ENCODE measurements around the gene TTLL12. TPM values are rescaled to one million over a fixed set of nuclear protein-coding genes. Genes with fewer than 3 reads are reported as not detected.

Gene TTLL12
- total RNA-seq, 1 donor from 2014 or later = 35.8 TPM

DNA sequence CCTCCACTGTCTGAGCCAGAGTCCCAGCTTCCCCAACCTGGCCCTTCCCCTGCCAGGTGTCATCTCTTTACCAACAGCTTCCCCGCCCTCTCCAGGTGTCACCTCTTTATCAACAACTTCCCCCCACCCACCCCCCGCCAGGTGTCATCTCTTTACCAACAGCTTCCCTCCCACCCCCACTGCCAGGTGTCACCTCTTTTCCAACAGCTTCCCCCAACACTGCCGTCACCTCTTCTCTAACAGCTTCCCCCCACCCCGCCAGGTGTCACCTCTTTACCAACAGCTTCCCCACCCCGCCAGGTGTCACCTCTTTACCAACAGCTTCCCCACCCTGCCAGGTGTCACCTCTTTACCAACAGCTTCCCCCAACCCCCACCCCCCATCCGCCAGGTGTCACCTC is 29.8 kb upstream of the TTLL12 start:
- no peak for DNase-seq (ENCODE audit: extremely low read depth, low read depth, low spot score)

DNA sequence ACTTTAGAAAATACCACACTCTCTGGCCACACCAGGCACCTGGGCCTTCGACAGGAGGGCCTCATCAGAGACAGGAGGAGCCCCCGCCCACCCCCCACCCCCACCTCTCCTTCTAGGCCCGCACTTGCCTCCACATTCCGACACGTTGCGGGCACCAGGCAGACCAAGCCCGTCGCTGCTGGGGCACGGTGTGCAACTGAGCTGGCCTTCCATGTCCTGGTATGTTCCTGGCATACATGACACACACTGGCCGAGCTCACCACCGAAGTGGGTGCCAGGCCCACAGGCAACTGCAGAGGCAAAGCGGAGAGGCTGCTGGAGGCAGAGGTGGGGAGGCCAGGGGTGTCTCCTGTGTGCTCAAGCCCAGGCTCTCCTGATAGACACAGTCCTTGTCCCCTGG is 27.0 kb upstream of the TTLL12 start:
- DNase-seq (ENCODE audit: extremely low read depth, low read depth, low spot score) = no peak

DNA sequence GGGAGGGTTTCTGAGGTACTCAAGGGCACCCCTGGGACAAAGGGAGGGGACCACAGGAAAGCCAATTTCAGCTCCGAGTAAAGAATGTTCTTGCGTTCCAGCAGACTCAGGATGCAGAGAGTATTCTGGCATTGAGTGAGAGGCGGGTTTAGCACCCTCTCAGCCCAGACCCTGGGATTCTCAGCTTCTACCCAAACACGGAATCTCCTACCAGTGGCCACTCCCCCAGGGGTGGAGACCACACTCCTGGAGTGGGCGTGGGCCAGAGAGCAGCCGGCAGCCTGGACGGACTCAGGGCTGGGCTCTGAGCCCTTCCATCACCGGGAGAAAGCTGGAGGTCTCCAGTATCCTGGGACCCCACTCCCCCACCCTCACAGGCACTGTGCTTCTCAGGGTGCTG is 26.1 kb upstream of the TTLL12 start:
- DNase-seq (ENCODE audit: extremely low read depth, low read depth, low spot score) = no peak

DNA sequence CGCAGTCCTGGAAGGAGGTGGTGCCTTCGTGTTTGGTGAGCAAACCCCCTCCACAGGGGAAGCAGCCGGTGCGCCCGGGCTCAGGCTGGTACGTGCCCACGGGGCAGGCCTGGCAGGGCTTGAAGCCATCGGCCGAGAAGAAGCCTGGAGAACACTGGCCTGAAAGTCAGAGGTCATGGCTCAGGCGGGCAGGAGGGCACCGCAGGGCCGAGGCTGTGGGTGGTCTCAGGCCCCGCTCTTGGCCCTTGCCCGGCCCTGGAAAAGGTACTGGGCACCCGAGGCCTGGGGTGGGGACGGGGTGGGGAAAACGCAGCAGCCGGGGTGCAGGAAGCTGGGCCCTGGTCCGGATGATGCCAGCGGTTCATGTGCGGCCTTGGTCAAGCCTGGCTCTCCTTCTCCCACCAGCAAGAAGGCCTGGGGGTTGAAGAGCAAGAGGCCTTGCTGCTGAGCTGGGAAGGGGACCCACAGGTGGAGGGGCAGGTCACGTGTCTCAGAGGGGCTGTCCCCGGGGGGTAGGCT is 25.6 kb upstream of the TTLL12 start:
- no peak for DNase-seq (ENCODE audit: extremely low read depth, low read depth, low spot score)

DNA sequence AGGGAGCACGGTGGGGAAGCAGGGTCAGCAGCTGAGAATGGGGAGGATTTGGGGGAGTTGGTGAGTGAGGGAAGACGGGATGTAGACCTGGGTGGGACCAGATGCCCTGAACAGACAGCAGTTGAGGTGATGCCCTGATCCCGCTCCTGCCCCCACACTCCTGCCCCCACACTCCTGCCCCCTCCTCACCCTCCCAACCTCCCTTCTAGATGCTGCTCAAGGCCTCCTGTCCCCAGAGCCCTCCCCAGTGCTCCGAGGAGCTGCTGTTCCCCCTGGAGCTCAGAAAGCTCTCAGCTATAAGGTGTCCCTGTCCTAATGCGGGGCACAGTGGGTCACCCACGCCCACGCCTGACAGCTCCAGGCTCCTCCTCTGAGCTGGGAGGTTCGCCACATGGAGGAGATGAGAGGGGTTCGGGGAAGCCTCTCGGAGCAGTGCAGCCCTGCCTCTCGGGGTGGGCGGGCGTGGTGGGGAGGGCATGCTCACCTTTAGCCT is 25.1 kb upstream of the TTLL12 start:
- DNase-seq (ENCODE audit: extremely low read depth, low read depth, low spot score) = no peak

DNA sequence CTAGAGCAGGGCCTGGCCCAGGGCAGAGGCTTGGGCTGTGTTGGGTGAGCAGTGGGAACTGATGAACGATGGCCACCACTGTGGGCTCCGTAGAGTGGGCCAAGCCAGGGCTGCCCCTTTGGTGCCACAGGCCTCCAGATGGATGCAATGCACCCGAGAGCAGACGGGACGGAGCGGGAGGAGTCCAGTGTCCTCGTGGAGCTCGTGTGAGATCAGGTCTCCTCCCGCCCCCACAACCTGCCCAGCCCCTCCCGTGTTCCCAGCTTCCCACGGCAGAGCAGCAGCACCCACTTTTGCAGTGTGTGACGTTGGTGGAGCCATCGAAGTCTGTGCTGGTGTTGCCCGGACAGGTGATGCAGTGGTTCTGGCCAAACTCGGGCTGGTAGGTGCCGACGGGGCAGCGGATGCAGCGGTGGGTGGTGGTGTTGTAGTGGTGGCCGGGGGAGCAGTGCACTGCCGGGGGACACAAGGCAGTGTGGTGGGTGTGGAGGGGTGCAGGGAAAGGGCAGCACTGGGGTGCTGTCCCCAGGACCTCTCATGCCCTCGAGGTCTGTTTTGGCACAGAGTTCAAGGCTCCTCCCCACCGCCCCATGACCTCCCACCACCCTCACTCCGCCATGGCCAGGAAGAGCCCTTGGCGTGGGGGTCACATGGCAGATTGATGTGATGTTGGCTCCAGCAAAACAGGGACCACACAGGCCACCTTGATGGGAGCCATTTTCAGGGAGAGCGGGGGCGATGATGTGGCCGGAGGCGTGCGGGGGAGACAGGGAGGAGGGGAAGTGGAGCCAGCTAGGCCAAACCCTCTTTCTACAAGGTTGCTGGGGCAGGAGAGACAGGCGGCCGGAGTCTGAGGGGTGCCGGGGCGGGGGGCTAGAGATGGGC is 23.9 kb upstream of the TTLL12 start:
- DNase-seq (ENCODE audit: extremely low read depth, low read depth, low spot score) = no peak

DNA sequence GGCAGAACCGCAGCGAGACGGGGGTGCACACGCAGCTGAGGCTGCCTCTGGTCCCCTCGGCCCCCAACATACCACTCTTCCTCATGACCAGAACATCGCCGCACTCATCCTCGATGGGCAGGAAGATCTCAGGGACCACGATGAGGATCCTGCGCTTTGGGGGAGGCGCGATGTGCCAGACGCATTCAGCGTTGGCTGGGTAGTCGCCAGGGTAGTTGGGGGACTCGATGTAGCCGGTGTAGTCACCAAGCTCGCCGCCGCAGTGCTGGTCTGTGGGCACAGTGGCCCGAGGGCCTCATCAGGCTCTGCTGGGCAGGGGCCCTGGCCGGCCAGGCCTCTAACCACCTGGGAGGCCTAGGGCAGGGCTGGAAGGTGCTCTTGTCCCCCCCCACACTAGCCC is 23.0 kb upstream of the TTLL12 start:
- no peak for DNase-seq (ENCODE audit: extremely low read depth, low read depth, low spot score)

DNA sequence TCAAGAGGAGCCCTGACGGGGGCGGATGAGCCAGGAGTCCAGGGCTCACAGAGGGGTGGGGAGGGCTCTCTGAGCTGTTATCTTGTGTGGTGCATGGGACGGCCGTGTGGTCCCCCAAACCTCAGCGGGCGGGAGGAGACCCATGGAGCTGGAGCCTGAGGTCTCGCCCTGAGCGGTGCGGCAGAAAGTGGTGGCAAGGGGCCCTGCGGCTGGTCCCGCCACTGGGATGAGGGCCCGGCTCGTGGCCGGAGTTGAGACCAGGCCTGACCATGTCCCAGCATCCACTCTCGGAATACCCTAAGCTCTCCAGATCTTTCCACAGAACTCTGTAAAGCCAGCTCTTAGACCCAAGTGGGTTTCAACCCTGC is 22.6 kb upstream of the TTLL12 start:
- no peak for DNase-seq (ENCODE audit: extremely low read depth, low read depth, low spot score)

DNA sequence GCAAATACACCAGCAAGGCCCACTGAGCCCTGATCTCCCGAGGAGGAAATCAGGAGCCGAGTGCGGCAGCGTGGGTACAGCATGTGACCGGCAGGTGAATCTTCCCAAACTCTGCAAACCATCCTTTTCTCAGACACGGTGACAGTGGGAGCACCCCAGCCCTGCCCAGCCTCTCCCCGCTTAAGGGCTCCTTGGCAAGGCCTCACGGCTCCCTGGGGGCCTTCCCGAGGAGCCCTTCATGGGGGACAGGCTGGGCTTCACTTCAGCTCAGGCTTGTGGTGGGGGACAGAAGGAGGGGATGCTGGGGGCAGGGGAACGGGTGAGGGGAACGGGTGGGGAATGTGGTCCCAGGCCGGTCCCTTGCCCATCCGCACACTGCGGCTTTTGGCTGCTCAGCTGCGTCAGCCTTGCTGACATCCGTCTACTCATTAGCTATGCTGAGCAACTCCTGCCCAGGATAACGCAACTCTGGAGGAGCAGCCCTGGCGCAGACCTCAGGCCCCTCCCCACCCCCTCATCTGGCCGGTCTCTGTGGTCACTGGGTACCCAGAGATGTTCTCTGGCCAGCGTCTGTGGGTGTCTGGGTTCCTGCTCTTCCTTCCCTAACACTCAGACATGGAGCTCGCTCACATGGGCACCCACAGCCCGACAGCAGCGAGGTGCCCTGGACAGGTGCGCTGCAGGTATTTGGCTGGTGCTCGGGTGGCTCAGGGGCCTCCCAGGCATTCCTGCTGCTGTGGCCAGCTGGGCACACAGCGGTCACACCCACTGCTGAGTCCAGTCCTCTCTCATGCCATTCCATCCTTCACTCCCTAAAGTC is 22.0 kb upstream of the TTLL12 start:
- DNase-seq (ENCODE audit: extremely low read depth, low read depth, low spot score) = no peak

DNA sequence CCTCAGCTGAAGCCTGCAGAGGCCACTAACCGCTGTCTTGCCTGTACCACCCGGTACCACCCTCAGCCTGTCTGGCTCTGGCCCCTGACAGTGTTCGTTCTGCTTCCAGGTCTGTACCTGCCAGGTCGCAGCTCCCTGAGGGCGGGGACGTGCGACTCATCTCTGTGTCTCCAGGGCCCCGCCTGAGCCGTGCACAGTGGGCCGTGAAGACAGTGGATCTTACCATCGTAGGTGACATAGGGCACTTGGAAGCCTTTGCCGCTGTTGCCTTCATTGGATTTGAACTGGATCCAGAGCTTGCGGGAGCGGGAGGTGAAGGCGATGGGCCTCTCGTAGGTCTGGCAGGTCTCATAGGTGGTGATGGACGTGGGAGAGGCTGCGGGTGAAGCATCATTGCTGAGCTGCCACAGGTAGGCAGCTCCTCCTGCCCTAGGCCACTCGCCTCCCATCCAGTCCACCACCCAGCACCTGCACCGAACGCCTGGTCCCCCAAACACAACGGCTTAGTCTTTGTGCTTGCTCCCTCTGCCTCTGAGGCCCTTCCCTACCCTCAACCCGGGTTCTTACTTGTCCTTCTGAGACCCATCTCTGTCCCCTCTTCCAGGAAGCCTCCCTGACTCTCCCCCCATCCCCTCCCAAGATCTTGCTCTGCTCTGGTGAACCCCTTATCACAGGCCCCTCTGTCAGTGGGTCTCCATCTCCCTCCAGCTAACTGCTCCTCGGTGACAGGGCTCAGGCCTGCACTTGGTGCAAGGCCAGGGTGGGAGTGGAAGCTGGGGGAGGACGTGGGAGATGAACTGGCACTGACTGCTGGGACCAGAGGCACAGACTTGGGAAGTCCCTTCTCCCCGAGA is 21.1 kb upstream of the TTLL12 start:
- DNase-seq (ENCODE audit: extremely low read depth, low read depth, low spot score) = no peak

DNA sequence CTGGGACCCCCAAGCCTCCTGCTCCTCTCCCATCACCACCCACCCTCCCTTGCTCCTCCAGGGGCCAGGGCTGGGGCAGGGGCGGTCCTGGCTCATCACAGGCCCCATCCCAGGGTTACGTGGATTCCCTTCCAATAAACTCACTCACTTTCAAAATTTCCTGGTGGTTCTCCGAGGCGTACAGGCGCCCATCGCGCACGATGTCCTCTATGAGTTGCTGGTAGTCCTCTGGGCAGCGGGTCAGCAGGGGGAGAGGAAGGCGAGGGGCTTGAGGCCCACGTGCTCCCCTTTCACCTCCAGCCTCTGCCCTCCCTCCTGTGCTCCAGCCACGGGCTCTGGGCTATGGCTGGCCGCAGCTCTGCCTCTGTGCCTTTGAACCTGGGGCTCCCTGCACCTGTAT is 20.5 kb upstream of the TTLL12 start:
- no peak for DNase-seq (ENCODE audit: extremely low read depth, low read depth, low spot score)

DNA sequence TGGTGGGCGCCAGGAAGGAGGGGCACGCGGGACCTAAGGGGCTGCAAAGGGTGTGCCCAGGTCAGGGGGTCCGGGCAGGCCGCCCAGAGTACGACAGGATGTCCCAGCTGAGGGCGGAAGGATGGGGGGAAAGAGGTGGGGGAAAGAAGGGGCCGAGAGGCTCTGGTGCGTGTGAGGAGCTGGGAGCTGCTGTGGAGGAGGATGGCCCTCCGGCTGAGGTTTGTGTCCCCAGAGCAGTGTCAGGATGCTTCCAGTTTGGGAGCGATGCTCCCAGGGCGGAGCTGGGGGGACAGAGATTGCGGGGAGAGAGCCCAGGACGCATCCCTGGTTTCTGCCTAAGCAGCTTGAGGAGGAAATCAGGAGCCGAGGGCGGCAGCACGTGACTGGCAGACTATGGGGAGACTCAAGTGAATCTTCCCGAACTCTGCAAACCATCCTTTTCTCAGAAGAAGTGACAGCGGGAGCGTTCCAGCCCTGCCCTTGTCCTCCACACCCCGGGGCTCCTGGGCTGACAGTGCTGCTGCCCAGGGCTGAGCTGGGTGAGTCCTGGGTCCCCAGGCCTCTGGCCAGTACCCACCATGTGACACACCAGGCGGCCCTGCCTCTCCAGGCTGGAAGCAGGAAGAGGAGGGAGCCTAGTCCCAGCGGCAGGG is 19.7 kb upstream of the TTLL12 start:
- DNase-seq (ENCODE audit: extremely low read depth, low read depth, low spot score) = no peak

DNA sequence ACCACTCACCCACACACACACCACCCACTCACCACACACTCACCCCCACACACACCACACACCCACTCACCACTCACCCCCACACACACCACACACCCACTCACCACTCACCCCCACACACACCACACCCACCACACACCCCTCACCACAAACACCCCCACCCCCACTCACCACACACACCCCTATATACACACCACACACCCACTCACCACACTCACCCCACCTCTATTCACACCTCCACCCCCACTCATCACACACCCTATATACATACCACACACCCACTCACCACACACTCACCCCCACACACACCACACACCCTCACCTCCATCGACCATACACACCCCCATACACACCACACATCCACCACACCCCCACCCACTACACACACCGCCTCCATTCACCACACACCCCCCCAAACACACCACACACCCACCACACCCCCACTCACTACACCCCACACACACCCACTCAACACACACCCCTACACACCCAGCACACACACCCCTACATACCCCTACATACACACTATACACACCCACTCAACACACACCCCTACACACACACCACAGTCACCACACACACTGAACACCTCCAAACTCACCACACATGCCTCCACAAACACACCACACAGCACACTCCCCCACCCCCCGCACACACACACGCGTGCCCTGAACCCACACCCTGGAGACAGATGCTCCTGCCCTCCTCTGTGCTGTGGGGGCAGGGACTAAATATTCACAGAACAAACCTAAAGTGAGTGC is 19.0 kb upstream of the TTLL12 start:
- DNase-seq (ENCODE audit: extremely low read depth, low read depth, low spot score) = no peak

DNA sequence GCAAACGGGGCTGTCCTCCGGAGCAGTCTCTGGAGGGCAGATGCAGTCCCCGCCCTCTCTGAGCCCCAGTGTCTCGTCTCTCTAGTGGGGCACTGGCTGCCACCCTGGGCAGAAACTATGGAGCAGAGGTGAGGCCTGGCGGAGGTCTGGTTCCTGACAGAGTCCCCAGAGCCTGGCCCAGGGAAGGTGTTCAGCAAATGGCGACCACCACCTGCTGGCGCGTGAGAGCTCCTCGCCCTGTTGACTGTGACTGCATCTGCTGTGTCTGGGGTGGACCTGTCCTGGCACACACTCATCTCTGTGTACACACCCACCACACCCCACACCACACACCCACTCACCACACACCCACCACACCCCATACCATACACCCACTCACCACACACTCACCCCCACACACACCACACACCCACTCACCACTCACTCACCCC is 18.3 kb upstream of the TTLL12 start:
- no peak for DNase-seq (ENCODE audit: extremely low read depth, low read depth, low spot score)

DNA sequence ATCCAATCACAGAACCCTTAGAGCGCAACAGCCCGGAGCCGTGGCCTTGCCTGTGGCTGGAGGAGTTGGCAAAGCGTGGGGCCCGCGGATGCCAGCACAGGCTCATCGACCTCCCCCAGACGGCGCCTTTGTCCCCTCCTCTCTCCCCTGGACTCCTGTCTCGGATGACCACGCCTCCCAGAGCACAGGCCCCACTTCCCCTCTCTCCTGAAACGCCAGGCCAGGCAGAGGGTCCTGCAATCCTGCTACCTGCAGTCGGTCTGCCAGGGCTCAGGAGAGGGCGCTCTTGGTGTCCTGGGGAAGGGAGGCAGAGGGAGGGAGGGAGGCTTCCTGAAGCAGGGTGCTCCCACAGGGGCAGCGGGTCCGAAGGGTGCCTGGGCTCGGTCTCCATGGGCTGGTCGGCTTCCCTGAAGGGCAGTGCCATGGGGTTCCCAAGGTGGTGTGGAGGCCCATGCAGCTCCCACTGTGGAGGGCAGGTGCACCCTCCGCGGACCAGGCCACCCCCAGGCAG is 16.6 kb upstream of the TTLL12 start:
- no peak for DNase-seq (ENCODE audit: extremely low read depth, low read depth, low spot score)

DNA sequence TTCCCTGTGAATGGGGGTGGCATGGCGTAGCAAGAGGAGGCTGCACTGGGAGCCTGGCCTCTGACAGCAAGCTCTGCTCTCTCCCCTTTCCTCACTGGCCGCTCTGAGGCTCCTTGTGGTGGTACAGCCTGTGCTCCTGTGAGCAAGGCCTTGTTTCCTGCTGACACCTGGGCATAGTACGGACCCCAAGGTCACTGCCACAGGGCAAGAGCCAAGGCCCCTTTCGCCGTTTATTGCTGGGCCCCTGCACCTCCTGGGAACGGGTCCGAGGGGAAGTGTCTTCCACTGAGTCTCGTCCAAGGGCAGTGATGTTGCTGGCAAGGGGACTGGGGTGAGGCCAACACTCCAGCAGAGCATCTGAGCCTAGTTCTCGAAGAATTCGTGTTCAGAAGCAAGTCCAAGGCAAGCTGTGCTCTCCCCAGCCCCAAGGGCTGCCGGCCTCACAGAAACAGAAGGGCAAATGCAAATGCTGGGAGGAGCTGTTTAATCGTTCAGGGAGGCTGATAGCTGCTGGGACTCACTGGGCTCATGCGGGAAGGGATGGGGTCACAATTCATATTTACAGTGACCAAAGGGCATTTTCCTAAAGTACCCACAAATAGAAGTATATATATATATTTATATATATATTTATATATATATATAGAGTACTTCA is 15.9 kb upstream of the TTLL12 start:
- DNase-seq (ENCODE audit: extremely low read depth, low read depth, low spot score) = no peak

DNA sequence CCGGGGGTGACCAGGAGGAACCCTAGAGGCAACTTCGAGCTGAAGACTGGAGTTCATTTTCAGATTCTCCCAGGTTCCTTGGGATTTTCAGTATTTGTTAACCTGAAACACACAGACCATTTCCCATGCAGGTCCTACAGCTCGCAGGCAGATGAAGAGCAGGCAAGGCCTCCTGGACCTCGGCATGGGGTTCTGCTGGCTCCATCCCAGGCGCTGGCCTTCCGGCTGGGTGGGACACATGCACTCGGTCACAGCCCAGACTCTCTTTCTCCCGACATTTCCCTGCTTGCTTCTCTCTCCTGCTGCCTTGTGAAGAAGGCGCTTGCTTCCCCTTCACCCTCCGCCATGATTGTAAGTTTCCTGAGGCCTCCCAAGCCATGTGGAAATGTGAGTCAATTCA is 15.4 kb upstream of the TTLL12 start:
- DNase-seq (ENCODE audit: extremely low read depth, low read depth, low spot score) = no peak

DNA sequence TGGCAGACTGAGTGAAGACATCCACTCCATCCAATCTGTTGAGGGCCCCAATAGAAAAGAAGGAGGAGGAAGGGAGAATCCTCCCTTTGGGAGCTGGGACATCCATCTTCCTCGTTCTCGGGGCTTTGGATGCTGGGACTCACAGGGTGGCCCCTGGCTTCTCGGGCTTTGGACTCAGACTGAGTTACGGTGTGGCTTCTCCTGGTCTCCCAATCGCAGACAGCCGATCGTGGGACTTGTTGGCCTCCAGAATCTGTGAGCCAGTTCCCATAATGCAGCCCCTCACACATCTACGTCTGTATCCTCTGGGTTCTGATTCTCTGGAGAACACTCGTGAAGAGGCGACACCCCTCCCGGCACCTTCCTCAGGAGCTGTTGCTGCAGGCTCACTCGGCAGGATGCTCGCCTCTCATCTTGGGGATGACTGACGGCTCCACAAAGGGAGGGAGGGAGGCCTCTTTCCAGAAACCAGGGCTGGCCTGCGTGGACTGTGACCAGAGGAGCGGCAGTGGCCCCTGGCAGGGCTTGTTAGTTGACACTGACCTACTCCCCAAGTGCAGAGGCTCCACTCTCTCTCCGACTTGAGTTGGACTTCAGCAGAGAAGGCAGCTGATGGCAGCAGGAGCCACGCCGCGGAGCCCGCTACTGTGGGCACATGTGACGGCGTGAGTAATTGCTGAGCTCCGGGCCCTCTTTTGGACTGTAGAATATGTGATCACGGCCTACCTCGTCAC is 14.7 kb upstream of the TTLL12 start:
- DNase-seq (ENCODE audit: extremely low read depth, low read depth, low spot score) = no peak

All from glomerular endothelial cell (primary cell).